Measurements from ENCODE around the gene CASP10.
"Not testable (repeated sequence)": the region's sequence is repeated elsewhere in the genome, so short reads cannot be mapped to it uniquely, and the experiment has no call there.

CASP10 gene

DNA sequence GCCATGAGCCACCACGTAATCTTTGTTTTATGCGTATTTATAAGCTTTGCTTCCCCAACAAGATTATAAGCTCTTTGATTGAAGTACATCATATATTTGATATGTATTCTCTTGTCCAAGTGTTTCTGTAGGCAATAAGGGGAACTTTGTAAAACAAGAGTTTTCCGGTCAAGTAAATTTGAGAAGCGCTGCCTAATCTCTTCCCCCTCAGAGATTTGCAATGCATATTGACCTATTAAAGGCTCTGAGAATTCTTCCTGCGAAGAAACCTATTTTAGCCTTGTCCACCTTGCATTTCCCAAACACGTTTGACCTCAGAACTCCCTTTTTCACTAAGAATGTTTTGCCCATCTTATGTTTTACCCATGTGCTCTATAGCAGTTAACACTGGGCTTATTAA is 26.9 kb upstream of the CASP10 start:
- no peak for DNase-seq (ENCODE audit: low spot score)

DNA sequence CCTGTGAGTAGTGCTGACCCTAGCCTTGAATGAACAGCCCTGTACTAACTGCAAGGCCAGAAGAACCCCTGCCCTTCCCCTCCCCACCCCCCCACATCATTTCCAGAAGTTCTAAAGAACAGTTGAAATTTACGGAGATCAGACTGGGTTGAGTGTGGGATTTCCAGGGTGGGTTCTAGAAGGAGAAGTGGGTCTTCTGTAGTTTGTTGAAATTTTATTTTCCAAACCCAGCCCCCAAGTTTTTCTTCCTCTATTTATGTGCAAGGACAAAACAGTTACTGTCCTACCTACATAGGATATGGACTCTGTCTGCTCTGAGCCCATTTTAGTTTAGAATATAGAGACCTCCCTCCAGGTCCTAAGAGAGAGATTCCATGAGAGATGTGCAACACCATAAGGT is 26.3 kb upstream of the CASP10 start:
- no peak for DNase-seq (ENCODE audit: low spot score)

DNA sequence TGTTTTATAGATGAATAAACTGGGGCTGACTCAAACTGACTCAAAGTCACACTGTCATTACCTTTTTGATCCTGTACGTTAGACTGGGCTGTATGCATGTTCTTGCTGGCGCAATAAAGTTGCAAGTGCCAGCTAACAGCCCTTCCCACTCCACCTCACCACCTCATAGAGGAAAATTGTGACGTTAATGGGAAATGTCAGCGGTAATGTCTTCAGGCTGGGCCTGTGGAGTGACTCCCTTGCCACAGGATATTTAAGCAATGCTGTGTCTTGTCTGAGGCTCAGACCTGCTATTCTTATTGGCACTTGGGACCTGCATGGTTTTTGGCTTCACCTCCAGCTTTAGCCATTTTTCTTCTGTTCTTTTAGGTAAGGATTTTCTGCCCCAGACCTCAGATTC is 25.2 kb upstream of the CASP10 start:
- DNase-seq (ENCODE audit: low spot score) = no peak

DNA sequence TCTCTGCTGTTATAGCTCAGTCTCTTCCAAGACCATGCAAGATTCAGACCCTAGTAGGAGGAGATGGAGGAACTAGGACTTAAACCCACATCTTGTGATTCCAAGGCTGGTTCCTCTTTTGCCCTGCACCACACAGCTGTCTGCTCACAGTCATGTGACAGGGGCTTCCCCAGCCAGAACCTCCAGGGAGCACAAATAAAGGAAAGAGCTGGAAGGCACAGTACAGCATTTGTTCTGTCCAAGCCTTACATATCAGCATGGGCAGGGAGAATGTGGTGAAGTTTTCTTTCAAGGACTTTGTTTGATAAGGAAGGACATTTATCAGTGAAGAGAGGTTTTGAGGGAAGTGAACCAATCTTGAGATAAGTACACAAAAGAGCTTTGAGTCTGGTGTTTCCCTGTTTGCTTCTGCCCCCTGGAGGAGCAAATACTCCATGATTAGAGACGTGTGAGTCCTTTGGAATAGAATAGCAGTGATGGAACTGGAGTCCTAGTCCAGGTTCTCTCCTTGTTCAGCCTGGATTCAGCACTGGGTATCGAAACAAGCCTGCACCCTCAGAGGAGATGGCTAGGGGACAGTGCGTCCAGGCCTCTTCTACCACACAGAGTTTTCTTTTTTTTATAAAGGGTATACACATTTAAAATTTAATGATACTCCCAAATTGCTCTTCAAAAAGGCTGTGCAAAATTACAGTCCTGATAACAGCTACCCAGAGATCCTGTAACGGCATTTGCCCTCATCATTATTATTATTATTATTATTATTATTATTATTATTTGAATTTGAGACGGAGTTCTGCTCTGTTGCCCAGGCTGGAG is 24.6 kb upstream of the CASP10 start:
- DNase-seq (ENCODE audit: low spot score) = no peak

DNA sequence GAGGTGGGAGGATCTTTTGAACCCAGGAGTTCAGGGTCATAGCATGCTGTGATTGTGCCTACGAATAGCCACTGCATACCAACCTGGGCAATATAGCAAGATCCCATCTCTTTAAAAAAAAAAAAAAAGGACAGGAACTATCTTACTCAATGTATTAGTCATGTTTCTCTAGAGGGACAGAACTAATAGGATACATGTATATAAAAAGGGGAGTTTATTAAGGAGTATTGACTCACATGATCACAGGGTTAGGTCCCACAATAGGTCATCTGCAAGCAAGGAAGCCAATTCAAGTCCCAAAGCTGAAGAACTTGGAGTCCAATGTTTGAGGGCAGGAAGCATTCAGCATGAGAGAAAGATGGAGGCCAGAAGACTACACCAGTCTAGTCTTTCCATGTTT is 18.8 kb upstream of the CASP10 start:
- DNase-seq (ENCODE audit: low spot score) = no peak

DNA sequence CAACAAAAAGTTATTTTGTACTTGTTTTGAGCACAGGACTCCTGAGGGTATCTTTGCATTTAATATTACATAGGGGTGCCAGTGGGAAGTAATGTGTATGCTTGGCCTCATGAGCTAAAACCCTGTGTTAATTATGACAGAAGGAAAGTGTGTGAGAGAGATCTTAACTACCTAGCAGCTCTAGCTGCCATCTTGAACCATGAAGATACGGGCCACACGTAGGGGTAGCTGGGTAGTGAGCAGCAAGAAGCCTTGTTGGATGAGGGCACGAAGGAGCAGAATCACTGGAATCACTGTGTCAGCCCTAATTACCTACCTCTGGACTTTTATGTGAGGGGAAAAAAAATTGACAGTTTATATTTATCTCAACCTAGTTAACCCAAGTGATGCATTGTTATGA is 15.4 kb upstream of the CASP10 start:
- DNase-seq (ENCODE audit: low spot score) = no peak

DNA sequence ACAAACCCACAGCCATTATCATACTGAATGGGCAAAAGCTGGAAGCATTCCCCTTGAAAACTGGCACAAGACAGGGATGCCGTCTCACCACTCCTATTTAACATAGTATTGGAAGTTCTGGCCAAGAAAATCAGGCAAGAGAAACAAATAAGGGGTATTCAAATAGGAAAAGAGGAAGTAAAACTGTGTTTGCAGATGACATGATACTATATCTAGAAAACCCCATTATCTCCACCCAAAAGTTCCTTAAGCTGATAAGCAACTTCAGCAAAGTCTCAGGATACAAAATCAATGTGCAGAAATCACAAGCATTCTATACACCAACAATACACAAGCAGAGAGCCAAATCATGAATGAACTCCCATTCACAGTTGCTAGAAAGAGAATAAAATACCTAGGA is 14.4 kb upstream of the CASP10 start:
- DNase-seq (ENCODE audit: low spot score) = not testable (repeated sequence)

DNA sequence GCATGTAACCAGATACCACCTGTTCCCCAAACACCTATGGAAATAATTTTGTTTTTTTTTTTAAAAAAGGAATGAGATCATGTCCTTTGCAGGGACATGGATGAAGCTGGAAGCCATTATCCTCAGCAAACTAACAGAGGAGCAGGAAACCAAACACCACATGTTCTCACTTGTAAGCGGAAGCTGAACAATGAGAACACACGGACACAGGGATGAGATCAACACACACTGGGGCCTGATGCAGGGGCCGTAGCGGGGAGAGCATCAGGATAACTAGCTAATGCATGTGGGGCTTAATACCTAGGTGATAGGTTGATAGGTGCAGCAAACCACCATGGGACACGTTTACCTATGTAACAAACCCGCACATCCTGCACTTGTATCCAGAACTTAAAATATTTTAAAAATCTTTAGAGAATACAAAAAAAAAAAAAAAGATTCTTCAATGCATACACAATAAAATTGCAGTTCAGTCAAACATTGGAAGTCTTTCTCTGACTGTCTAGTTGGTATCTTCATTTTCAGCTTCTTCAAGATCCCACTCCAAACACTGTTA is 11.6 kb upstream of the CASP10 start:
- DNase-seq (ENCODE audit: low spot score) = no peak

DNA sequence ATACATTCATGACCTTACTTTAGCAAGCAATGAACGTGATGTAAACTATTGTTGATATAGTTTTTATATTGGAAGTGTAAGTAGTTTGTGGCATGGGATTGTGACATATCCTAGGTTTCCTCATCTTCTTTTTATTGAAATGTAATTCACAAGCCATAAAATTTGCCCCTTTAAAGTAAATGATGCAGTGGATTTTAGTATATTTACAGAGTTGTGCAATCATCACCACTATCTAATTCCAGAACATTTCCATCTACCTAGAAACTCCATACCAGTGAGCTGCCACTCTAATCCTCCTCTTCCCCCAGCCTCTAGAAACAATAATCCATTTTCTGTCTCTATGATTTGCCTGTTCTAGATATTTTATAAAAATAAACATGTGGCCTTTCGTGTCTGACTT is 10.7 kb upstream of the CASP10 start:
- no peak for DNase-seq (ENCODE audit: low spot score)

DNA sequence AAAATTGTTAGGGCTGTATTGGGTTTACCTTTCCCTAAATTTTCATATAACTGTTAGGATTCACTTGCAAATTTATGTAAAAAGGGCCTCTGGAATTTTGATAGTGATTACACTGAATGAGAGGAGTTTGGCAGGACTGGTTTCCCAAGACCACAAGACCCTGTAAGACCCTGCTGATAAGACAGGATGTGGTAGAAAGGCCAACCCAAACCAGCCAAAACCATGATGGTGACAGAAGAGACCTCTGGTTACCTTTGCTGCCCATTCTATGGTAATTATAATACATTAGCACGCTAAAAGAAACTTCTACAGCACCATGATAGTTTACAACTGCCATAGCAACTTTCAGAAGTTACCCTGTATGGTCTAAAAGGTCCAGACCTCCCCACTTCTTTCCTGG is 8.3 kb upstream of the CASP10 start:
- DNase-seq (ENCODE audit: low spot score) = no peak

DNA sequence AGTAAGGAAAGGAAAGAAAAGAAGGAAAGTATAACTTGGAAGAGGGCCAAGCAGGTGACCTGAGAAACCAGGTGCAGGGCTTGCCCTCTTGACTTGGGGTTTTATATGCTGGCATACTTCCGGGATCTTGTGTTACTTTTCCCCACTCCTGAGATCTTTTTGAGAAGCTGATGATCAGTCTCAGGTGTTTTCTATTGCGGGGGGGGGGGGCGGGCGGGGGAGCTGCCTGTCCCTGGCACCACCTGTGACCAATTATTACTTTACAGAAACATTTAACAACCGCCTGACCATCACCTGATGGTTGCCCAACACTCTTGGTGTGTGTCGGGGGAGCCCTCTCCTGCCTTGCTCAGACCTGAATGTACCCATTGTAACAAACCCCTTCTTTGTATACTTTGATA is 6.9 kb upstream of the CASP10 start:
- DNase-seq (ENCODE audit: low spot score) = no peak

DNA sequence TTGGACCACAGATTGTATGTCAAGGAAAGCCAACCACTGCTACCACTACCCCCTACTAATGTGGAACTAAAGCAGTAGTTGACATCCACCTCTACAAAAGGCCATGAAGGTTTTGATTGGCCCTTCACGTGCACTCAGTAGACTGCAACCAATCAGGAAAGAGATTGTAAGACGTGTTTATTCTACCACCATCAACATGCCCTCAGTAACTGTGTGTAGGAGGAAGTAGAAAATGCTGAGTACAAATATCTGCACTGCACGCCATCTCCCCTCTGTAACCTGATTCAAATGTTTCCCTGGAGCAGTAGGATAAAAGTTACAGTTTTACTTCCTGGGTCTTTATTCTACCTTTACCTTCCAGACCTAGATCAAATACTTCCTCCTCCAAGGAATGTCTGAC is 2.9 kb upstream of the CASP10 start:
- no peak for DNase-seq (ENCODE audit: low spot score)

DNA sequence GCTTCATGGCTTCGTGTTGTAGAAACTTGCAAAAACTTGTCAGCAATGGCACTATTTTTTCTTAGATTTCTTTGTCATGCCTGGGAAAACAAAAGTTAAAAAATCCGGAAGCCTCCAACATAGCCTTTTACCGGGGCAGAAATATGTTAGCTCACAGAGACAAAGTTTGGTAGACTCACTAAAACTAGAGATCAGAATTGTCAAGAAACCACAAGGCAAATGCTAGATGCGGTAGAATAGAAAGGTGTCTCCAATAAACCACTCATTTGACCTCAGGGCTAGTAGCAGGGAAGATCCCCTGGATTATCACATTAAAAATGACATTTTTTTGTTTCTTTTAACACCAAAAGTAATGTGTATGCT is 405 bp downstream of the CASP10 start:
- DNase-seq (ENCODE audit: low spot score) = no peak

DNA sequence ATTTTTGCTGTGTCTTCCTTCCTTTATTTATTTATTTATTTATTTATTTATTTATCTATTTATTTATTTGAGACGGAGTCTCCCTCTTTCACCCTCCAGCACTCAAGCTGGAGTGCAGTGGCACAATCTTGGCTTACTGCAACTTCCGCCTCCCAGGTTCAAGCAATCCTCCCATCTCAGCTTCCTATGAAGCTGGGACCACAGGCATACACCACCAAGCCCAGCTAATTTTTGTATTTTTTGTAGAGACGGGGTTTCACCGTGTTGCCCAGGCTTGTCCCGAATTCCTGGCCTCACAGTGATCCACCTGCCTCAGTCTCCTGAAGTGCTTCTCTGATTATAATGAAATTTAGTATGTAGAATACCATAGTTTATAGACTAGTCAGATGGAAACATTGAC is 894 bp downstream of the CASP10 start:
- DNase-seq (ENCODE audit: low spot score) = not testable (repeated sequence)

DNA sequence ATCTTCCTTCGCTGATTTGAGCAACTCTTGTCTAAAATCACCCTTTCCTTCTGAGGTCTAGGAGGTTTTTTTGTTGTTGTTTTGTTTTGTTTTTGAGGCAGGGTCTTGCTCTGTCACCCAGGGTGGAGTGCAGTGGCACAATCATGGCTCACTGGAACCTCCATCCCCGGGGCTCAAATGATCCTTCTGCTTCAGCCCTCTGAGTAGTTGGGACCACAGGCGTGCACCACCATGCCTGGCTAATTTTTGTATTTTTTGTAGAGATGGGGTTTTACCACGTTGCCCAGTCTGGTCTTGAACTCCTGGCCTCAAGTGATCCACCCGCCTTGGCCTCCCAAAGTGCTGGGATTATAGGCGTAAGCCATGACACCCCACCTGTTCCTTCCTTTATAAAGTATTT is 1.3 kb downstream of the CASP10 start:
- not testable (repeated sequence) for DNase-seq (ENCODE audit: low spot score)

DNA sequence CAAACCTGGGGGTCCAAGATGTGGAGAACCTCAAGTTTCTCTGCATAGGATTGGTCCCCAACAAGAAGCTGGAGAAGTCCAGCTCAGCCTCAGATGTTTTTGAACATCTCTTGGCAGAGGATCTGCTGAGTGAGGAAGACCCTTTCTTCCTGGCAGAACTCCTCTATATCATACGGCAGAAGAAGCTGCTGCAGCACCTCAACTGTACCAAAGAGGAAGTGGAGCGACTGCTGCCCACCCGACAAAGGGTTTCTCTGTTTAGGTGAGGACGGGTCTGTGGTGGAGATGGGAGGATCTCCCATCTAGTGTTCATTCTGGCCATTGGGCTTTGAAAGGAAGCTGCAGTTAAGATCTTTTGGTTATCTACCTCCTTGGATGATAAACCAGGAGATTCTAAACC is 2.9 kb downstream of the CASP10 start:
- no peak for DNase-seq (ENCODE audit: low spot score)

DNA sequence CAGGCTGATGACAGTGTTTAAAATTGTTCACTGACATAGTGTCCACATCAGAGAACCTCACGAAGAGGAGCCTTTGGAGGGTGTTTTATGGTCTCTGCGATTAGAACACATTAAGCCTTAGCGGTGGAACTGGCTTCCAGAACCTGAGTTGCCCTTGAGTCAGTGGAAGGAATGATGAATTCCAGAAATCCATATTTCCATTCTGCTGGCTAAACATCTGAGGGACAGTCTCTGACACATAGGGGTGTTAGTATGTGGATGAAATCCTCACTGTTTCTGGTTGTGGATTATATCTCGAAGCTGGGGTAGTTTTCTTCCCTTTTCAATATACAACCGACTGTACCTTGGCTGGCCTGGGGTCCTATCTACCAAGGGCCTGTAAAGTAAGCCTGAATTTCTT is 4.0 kb downstream of the CASP10 start:
- no peak for DNase-seq (ENCODE audit: low spot score)

DNA sequence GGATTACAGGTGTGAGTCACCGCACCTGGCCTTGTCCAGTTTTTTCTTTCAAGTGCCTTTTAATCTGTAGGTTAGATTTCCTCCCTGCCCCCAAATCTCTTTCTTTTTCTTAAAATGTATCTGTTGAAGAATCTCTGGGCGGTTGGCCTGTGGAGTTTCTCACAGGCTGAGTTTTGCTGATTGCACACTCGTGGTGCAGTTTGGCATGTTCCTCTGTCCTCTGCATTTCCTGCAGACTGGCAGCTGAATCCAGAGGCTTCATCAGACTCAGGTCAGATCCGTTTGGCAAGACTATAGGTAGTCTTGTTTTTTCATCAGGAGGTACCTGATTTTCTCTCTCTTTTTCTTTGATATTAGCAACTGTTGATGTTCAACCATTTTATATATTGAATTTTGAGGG is 5.5 kb downstream of the CASP10 start:
- DNase-seq (ENCODE audit: low spot score) = no peak

DNA sequence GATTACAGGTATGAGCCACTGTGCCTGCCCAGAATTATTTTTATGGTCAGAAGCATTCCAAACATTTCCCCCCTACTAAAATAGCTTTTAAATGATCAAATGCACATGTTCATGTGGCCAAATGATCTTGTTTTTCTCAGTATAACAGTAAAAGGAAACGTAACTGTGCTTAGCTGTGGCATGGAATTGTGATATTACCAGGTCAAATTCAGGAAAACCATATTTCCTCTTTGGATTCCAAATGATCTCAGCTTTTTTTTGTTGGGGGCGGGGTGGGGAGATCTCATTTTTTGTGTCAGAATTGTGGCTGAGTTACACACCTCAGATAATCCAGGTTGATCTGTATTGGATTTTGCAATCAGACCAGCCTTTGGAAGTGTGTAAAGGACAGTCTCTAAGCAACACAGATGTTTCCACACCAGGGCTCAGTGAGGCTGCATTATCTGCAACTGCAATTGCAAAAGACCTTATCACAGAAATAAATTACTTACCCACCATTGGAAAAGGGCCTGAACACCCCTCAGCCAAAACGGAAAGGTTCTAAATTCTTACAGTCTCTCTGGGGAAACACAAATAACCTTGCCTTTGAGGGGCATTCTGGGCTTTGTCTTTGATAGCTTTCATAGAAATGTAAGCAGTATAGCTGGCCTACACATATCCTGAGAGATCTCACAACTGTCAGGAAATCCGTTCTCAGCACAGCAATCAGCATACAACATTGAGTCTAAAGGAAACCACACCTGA is 8.4 kb downstream of the CASP10 start:
- DNase-seq (ENCODE audit: low spot score) = no peak

DNA sequence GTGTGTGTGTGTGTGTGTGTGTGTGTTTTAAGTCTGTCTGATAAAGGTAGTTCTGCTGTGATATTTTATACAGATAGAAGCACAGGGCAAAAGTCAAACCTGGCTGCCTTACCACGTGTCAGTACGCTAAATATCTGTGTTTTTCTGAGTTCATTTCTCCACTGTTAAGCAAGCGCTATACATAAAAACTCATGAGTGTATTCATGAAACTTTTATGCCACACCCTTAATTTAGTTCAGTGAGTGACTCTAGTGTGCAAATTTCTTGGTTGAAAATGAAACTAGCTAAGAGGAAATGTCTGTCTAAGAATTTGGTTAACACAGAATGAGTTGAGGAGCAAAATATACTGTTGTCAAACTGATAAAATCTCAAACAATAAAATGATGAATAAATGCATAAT is 11.2 kb downstream of the CASP10 start:
- DNase-seq (ENCODE audit: low spot score) = no peak

DNA sequence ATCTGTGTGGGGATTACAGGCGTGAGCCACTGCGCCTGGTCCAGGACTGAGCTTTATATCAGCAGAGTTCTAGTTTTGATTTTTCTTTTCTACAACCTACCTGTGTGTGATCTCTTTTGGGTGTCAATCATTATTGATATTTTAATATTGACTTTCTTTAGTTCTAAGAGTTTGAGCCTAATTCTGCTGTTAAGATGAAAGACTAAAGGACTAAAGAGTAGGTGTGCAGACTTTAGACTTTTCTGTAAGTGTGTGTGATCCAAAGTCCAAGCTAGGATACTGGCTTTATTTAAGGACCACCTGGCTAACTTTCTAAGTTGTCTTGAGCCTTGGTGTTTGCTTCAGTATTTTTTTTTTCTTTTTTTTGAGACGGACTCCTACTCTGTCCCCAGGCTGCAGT is 12.4 kb downstream of the CASP10 start:
- DNase-seq (ENCODE audit: low spot score) = no peak

DNA sequence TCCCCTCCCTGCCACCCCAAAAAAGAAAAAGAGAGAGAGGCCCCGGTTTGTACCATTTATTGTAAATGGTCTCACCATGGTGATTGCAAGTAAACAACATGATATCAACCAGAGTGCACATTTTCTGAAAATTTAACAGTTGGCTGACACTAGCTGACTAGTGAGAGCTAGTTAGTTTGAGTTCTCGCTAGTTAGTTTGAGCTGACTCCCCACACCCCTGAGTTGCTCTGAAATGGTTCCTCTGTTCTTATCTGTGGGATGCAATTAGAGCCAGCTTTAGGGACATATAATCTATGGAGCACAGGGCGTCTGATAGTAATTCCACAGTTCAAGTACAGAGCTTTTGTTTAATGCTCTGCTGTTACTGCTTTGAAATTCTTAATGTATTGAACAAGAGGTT is 13.1 kb downstream of the CASP10 start:
- DNase-seq (ENCODE audit: low spot score) = no peak

DNA sequence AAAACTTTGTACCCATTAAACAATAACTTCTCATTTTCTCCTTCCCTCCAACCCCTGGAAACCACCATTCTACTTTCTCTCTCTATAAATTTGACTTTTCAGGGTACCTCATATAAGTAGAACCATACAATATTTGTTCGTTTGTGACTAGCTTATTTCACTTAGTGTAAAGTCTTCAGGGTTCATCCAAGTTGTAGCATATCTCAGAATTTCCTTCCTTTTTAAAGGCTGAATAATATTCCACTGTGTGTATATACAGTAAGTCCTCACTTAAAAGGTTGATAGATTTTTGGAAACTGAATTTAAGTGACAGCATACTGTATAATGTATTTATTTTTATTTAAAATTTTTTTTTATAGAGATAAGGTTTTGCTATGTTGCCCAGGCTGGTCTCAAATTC is 13.9 kb downstream of the CASP10 start:
- DNase-seq (ENCODE audit: low spot score) = no peak

DNA sequence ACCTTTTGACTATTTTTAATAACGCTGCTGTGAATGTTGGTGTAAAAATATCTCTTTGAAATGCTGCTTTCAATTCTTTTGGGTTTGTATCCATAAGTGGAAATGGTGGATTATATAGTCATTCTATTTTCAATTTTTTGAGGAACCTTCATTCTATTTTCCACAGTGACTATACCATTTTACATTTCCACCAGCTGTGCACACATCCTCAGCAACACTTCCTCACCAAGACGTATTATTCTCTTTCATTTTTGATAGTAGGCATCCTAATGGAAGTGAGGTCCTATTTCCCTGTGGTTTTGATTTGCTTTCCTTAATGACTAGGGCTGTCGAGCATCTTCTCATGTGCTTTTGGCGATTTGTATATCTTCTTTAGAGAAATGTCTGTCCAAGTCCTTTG is 14.8 kb downstream of the CASP10 start:
- DNase-seq (ENCODE audit: low spot score) = no peak
